Vagina (tissue), 2 donors: ENCODE data around the gene EXOC6B. TPM values are rescaled to one million over a fixed set of nuclear protein-coding genes. Genes with fewer than 3 reads are reported as not detected.

Source experiments
- DNase-seq, 2 donors: peaks; one replicate each; pipeline ENCODE4 v3.0.0-alpha.2; 2017; ENCODE audit errors: extremely low spot score in 2 of 2
- H3K27ac ChIP-seq: fragments of 200-600 bp; sonication (generic); one replicate; pipeline ENCODE4 v1.5.1; 2019
- H3K27me3 ChIP-seq: fragments of 200-600 bp; sonication (generic); one replicate; pipeline ENCODE4 v1.5.1; 2019
- H3K36me3 ChIP-seq, 2 donors: fragments of 200-600 bp; sonication (generic); one replicate each; pipeline ENCODE4 v1.5.1; 2017 to 2019
- H3K4me1 ChIP-seq: fragments of 200-600 bp; sonication (generic); one replicate; pipeline ENCODE4 v1.5.1; 2019
- H3K4me3 ChIP-seq, 2 donors: fragments of 200-600 bp; sonication (generic); 1 replicate in 1 of 2; 2 replicates in 1 of 2; pipeline ENCODE4 v1.5.1; 2016 to 2019
- H3K9me3 ChIP-seq: fragments of 200-600 bp; sonication (generic); one replicate; pipeline ENCODE4 v1.5.1; 2019
- CTCF ChIP-seq, 3 experiments: fragments of 450-650 bp in 2 of 3; fragments of 200-600 bp in 1 of 3; sonication (generic) in 1 of 3; IDR thresholded peaks; one replicate each; pipeline ENCODE4 v1.5.1; 2017 to 2019; ENCODE audit warnings: antibody characterized with exemption in 3 of 3, mild to moderate bottlenecking in 2 of 3, moderate library complexity in 2 of 3
- POLR2A ChIP-seq, 2 donors: fragments of 450-650 bp; IDR thresholded peaks; one replicate each; pipeline ENCODE4 v1.6.1; 2017; ENCODE audit warnings: antibody characterized with exemption in 2 of 2, mild to moderate bottlenecking in 2 of 2, moderate library complexity in 2 of 2
- POLR2AphosphoS5 ChIP-seq, 2 donors: sonication (generic); formaldehyde crosslinking; IDR thresholded peaks; one replicate each; pipeline ENCODE4 v1.9.0; 2017; ENCODE audit warnings: antibody characterized with exemption in 2 of 2, mild to moderate bottlenecking in 2 of 2, low read depth in 1 of 2; ENCODE audit not compliant: insufficient read depth in 1 of 2
- intact Hi-C: fragments of 100-400 bp; cut with DNase I; formaldehyde crosslinking; loops from one replicate; pipeline ENCODE4 v1.15.1; 2023
- total RNA-seq: library from RNA; depleted of rRNA; stranded (reverse); fragments of >200 nt; gene quantifications from one replicate; pipeline ENCODE4 v1.2.3, GENCODE V29; 2016

Gene EXOC6B
- total RNA-seq, 1 donor from 2014 or later: 41.5 TPM

GRCh38 chr2:72155151-72155550, 670.7 kb downstream of the EXOC6B start:
- H3K4me3 ChIP-seq: no peak overlapping the region
- peak; percentile 31 to 49 for DNase-seq
- no peak overlapping the region for H3K27ac ChIP-seq
- TF ChIP-seq CTCF (IDR thresholded peaks at IDR 0.05) (no peak), POLR2A (IDR thresholded peaks at IDR 0.05) (no peak), POLR2AphosphoS5 (IDR thresholded peaks at IDR 0.05; ENCODE audit: insufficient read depth in 1 of 2, low read depth in 1 of 2) (no peak)
- intact Hi-C loops: no loop called here
- no peaks in the 10 kb centered on the region for H3K9me3 ChIP-seq
- H3K4me1 ChIP-seq: peaks cover 1% of the 10 kb centered on the region
- no peaks in the 10 kb centered on the region for H3K27me3 ChIP-seq
- H3K36me3 ChIP-seq: no peaks in the 10 kb centered on the region

- H3K9me3 ChIP-seq: no peaks in the 10 kb centered on the region
- TF ChIP-seq POLR2A (IDR thresholded peaks at IDR 0.05): no peak
- no peak for TF ChIP-seq POLR2AphosphoS5 (IDR thresholded peaks at IDR 0.05; ENCODE audit: insufficient read depth in 1 of 2, low read depth in 1 of 2)
- no peak for TF ChIP-seq CTCF (IDR thresholded peaks at IDR 0.05)
- intact Hi-C loops: no loop called here
- no peaks in the 10 kb centered on the region for H3K36me3 ChIP-seq
- no peaks in the 10 kb centered on the region for H3K27me3 ChIP-seq
- DNase-seq: peak; percentile 29 to 90
- no peak overlapping the region for H3K4me3 ChIP-seq
- H3K4me1 ChIP-seq: peaks cover 8% of the 10 kb centered on the region
- no peak overlapping the region for H3K27ac ChIP-seq
Measured at GRCh38 chr2:72154386-72154975, 671.4 kb downstream of the EXOC6B start.

GRCh38 chr2:72153924-72154323, 671.9 kb downstream of the EXOC6B start:
- no peak overlapping the region for H3K4me3 ChIP-seq
- H3K27me3 ChIP-seq: no peaks in the 10 kb centered on the region
- peak in 1 of 2 donors; percentile 79 for DNase-seq

GRCh38 chr2:72153026-72153791, 672.6 kb downstream of the EXOC6B start:
- peak; percentile 82 to 87 for DNase-seq
- H3K4me1 ChIP-seq: peaks cover 15% of the 10 kb centered on the region
- H3K4me3 ChIP-seq: no peak overlapping the region
- TF ChIP-seq POLR2A (IDR thresholded peaks at IDR 0.05) (no peak), POLR2AphosphoS5 (IDR thresholded peaks at IDR 0.05; ENCODE audit: insufficient read depth in 1 of 2, low read depth in 1 of 2) (no peak), CTCF (IDR thresholded peaks at IDR 0.05) (no peak)
- no peaks in the 10 kb centered on the region for H3K27me3 ChIP-seq
- no peaks in the 10 kb centered on the region for H3K9me3 ChIP-seq
- intact Hi-C loops: no loop called here
- no peak overlapping the region for H3K27ac ChIP-seq
- H3K36me3 ChIP-seq: no peaks in the 10 kb centered on the region

More at GRCh38 chr2:72153924-72154323, 671.9 kb downstream of the EXOC6B start:
- peaks cover 13% of the 10 kb centered on the region for H3K4me1 ChIP-seq
- H3K27ac ChIP-seq: no peak overlapping the region
- H3K9me3 ChIP-seq: no peaks in the 10 kb centered on the region
- TF ChIP-seq POLR2A (IDR thresholded peaks at IDR 0.05) (no peak), CTCF (IDR thresholded peaks at IDR 0.05) (no peak), POLR2AphosphoS5 (IDR thresholded peaks at IDR 0.05; ENCODE audit: insufficient read depth in 1 of 2, low read depth in 1 of 2) (no peak)
- H3K36me3 ChIP-seq: no peaks in the 10 kb centered on the region
- intact Hi-C loops: no loop called here
